ENCODE measurements around the gene TPCN1. TPM values are rescaled to one million over a fixed set of nuclear protein-coding genes. Genes with fewer than 3 reads are reported as not detected.

TPCN1 gene
- total RNA-seq, 4 donors from 2014 or later: 27.6 to 82.3 (median 46.3) TPM

DNA sequence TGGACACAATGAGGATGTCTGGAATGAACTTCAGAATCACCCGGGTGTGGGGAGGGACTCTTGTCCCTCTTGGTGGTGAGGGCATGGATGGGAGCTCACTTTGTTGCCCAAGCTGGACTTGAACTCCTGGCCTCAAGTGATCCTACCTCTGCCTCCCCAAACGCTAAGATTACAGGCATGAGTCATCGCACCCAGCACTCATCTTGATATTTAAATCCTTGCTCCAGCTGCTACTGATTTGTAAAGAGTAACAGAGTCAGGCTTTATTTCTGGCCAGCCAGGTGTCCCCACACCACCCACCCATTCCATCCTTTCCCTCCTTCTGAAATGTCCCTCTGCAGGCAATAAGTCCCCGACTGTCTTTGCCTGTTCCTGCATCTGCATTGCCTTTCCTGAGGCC lies 40.9 kb upstream of the TPCN1 start:
- TF ChIP-seq, protein P1, sequence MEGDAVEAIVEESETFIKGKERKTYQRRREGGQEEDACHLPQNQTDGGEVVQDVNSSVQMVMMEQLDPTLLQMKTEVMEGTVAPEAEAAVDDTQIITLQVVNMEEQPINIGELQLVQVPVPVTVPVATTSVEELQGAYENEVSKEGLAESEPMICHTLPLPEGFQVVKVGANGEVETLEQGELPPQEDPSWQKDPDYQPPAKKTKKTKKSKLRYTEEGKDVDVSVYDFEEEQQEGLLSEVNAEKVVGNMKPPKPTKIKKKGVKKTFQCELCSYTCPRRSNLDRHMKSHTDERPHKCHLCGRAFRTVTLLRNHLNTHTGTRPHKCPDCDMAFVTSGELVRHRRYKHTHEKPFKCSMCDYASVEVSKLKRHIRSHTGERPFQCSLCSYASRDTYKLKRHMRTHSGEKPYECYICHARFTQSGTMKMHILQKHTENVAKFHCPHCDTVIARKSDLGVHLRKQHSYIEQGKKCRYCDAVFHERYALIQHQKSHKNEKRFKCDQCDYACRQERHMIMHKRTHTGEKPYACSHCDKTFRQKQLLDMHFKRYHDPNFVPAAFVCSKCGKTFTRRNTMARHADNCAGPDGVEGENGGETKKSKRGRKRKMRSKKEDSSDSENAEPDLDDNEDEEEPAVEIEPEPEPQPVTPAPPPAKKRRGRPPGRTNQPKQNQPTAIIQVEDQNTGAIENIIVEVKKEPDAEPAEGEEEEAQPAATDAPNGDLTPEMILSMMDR (IDR thresholded peaks at IDR 0.05; ENCODE audit: low read depth): no peak

DNA sequence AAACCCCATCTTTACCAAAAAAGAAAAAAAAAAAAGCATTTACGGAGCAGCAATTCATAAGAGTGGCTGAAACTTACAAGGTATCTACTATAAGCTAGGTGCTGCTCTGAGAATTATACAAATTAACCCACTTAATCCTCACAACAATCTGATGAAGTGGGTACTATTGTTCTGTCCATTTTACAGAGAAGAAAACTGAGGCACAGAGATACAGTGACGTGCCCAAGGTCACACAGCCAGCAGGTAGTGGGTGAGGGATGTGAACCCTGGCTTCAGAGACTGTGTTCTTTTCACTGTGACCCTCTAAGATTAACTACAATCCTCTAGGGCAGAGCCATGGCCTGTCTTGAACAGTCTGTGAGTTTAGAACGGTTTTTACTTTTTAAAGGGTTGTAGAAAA lies 39.3 kb upstream of the TPCN1 start:
- TF ChIP-seq, protein P1 (IDR thresholded peaks at IDR 0.05; ENCODE audit: low read depth): no peak

DNA sequence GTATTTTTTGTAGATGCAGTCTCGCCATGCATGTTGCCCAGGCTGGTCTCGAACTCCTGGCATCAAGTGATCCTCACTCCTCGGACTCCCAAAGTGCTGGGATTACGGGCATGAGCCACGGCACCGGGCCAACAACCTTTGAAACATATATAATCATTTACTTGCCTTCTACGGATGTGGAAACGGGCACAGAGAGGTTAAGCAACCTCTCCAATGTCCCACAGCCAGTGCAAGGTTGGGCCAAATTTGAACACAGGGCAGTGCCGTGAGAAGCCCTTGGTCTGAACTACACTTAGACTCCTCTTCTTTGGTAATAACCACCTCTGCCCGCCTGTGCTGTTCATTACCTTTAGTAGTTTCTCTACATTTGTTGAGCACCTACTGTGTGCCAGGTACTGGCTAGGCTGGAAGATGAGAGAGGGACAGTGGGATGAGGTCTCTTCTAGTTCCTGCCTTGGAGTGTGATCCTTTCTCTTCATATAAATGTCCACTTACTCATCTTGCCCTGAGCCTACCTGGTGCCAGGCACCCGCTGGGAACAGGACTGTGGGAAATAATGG lies 38.2 kb upstream of the TPCN1 start:
- TF ChIP-seq, protein P1 (IDR thresholded peaks at IDR 0.05; ENCODE audit: low read depth): no peak

DNA sequence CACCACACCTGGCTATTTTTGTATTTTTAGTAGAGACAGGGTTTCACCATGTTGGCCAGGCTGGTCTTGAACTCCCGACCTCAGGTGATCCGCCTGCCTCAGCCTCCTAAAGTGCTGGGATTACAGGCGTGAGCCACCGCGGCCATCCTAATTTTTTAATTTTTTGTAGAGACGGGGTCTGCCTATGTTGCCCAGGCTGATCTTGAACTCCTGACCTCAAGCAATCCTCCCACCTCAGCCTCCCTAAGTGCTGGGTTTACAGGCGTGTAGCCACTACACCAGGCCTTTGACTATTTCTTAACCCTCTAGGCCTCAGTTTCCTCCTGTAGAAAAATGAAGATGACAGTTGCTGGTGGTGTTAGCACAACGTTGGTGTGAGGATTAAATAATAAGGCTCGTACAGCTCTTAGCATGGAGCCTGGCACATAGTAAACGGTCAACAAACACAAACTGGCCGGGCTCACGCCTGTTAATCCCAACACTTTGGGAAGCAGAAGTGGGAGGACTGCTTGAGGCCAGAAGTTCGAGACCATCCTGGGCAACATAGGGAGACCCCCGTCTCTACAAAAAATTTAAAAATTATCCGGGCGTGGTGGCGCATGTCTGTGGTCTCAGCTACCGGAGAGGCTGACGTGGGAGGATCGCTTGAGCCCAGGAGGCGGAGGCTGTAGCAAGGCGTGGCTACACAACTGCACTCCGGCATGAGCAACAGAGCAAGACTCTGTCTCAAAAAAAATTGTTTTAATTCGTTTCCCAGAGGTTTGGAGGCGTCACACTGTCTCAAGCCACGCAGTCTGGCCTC lies 37.0 kb upstream of the TPCN1 start:
- TF ChIP-seq, protein P1 (IDR thresholded peaks at IDR 0.05; ENCODE audit: low read depth): no peak

DNA sequence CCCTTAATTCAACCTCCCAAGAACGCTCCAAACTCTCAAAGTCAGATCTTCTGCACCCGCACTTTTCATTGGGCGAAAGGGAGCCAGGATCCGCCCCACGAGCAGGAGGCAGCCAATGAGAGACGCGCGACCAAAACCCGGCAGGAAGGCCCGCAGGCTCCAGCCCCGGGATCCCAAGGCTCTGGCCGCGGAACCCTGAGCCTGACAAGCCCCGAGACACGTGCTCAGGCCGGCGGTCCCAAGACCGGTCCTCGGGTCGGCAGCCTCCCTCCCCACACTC lies 36.4 kb upstream of the TPCN1 start:
- TF ChIP-seq, protein P1 (IDR thresholded peaks at IDR 0.05; ENCODE audit: low read depth): no peak

DNA sequence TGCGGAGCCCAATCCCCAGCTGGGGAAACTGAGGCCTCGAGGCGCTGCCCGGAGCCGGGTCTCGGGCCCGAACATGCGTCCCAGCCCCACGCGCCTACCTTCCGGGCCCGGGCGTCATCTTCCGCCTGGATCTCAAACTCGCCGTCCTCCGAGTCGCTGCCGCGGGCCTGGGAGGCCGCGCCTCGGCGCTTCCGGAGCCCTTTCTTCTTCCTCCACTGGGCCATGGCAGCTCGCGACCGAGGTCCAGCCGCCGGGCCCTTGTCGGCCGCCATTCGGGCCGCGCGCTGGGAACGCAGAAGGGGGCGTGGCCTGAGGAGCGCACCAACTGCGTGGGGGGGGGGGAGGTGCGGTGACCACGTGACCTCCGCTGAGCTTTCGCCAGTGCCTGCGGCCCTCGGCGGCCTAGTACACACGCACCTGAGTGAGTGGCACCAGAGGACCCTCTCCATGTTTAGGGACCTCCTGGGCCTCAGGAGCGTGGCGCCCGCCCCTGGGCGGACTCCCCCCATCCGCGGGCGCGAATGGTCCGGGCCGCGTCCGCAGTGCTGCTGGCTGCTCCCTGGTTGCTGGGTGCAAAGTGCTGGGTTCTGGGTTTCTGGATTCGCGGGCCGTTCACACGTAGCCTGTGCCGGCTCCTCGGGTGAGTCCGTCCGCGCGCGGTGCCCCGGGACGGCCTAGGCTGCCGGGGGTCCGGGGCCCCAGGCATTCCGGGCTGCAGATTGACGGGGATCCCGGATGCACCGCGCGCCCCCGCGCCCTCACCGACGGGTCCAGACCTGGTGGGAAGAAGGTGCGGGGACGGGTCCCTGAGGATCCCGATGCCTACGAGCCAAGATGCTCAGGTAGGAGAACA lies 35.9 kb upstream of the TPCN1 start, which contains the start of the genes DDX54 and RITA1:
Gene DDX54 (minus strand): TSS at position 299 of the 853 bp plus-strand sequence. CDS start 27 bp downstream, at position 272.
Gene RITA1 (plus strand): TSS at position 542 of the 853 bp plus-strand sequence. CDS start 1,026 bp downstream, outside the sequence.
- TF ChIP-seq, protein P1 (IDR thresholded peaks at IDR 0.05; ENCODE audit: low read depth): no peak

DNA sequence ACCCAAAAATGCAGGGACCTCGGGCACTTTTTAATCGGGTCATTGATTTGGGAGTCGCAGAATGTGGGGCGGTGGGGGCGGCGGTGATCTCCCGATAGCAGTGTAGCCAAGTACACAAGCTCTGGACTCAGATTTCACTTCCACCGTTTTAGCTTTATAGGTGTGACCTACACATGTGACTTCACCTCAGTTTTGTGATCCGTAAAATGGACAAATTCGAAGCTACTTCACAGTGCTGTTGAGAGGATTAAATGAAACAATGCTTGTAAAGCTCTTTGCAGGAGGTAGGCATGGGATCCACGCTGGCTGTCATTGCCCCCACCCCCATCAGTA lies 35.3 kb upstream of the TPCN1 start:
- TF ChIP-seq, protein P1 (IDR thresholded peaks at IDR 0.05; ENCODE audit: low read depth): no peak

Measured in subcutaneous adipose tissue (tissue), 4 donors.